ENCODE data around the gene HADH. TPM values are rescaled to one million over a fixed set of nuclear protein-coding genes. Genes with fewer than 3 reads are reported as not detected.

HADH gene
- total and polyA plus RNA-seq, 3 donors from 2014 or later: 65.6 to 73.8 (median 71.2) TPM

Other genes with a start within 250 kb of the HADH start
- gene SGMS2, start 165.0 kb upstream of the HADH start, total RNA-seq: 10 to 100 TPM; 22.2 to 31.7 TPM
- 24.2 TPM for gene SGMS2, start 165.0 kb upstream of the HADH start, polyA plus RNA-seq (ENCODE audit: insufficient read depth, low read depth, low replicate concordance)
- 1 to 10 TPM; 7.7 to 8.5 TPM for gene CYP2U1, start 58.3 kb upstream of the HADH start, total RNA-seq
- gene CYP2U1, start 58.3 kb upstream of the HADH start, polyA plus RNA-seq (ENCODE audit: insufficient read depth, low read depth, low replicate concordance): 6.9 TPM
- gene LEF1, start 179.0 kb downstream of the HADH start, total RNA-seq: 10 to 100 TPM; 35.0 to 37.1 TPM
- gene LEF1, start 179.0 kb downstream of the HADH start, polyA plus RNA-seq (ENCODE audit: insufficient read depth, low read depth, low replicate concordance): 63.5 TPM

Measured in testis (tissue), 3 donors.